ENCODE results near the gene SGMS2.
"Not testable (repeated sequence)": the region's sequence is repeated elsewhere in the genome, so short reads cannot be mapped to it uniquely, and the experiment has no call there.

Gene SGMS2

GRCh38 chr4:107905082-107905481, 80.3 kb downstream of the SGMS2 start:
- in situ Hi-C loops (cut with MboI; ENCODE audit: low sequenced_read_pairs) = not testable (repeated sequence)

- in situ Hi-C loops (cut with MboI; ENCODE audit: low sequenced_read_pairs) = no loop called here
Measured at GRCh38 chr4:107906458-107907100, 81.8 kb downstream of the SGMS2 start.

- in situ Hi-C loops (cut with MboI; ENCODE audit: low sequenced_read_pairs) = no loop called here
Measured at GRCh38 chr4:107908377-107908776, 83.6 kb downstream of the SGMS2 start.

GRCh38 chr4:107913283-107913899, 88.7 kb downstream of the SGMS2 start:
- in situ Hi-C loops (cut with MboI; ENCODE audit: low sequenced_read_pairs) = loop anchor here (10.0 kb wide), 1 partner anchor 169 kb away; no protein-coding TSS in a partner anchor

- in situ Hi-C loops (cut with MboI; ENCODE audit: low sequenced_read_pairs) = loop anchor here (10.0 kb wide), 1 partner anchor 170 kb away; no protein-coding TSS in a partner anchor
Measured at GRCh38 chr4:107915220-107915619, 90.5 kb downstream of the SGMS2 start.

GRCh38 chr4:107916623-107917022, 91.9 kb downstream of the SGMS2 start:
- in situ Hi-C loops (cut with MboI; ENCODE audit: low sequenced_read_pairs) = loop anchor here (10.0 kb wide), 1 partner anchor 172 kb away; no protein-coding TSS in a partner anchor

GRCh38 chr4:107917500-107917899, 92.8 kb downstream of the SGMS2 start:
- in situ Hi-C loops (cut with MboI; ENCODE audit: low sequenced_read_pairs) = loop anchor here (10.0 kb wide), 1 partner anchor 173 kb away; no protein-coding TSS in a partner anchor

- in situ Hi-C loops (cut with MboI; ENCODE audit: low sequenced_read_pairs) = no loop called here
Measured at GRCh38 chr4:107922486-107923473, 98.0 kb downstream of the SGMS2 start.

- in situ Hi-C loops (cut with MboI; ENCODE audit: low sequenced_read_pairs) = not testable (repeated sequence)
Measured at GRCh38 chr4:107925713-107926112, 101.0 kb downstream of the SGMS2 start.

GRCh38 chr4:107926875-107927274, 102.1 kb downstream of the SGMS2 start:
- in situ Hi-C loops (cut with MboI; ENCODE audit: low sequenced_read_pairs) = not testable (repeated sequence)

- in situ Hi-C loops (cut with MboI; ENCODE audit: low sequenced_read_pairs) = no loop called here
Measured at GRCh38 chr4:107930821-107931774, 106.4 kb downstream of the SGMS2 start, which contains the start of gene CYP2U1. Gene CYP2U1 (plus strand): TSS chr4:107931549. CDS start chr4:107931644, 95 bp downstream.

GRCh38 chr4:107931775-107932321, 107.1 kb downstream of the SGMS2 start:
- in situ Hi-C loops (cut with MboI; ENCODE audit: low sequenced_read_pairs) = no loop called here

- in situ Hi-C loops (cut with MboI; ENCODE audit: low sequenced_read_pairs) = no loop called here
Measured at GRCh38 chr4:107935246-107935645, 110.5 kb downstream of the SGMS2 start.

- in situ Hi-C loops (cut with MboI; ENCODE audit: low sequenced_read_pairs) = no loop called here
Measured at GRCh38 chr4:107937040-107937439, 112.3 kb downstream of the SGMS2 start.

GRCh38 chr4:107939307-107939706, 114.6 kb downstream of the SGMS2 start:
- in situ Hi-C loops (cut with MboI; ENCODE audit: low sequenced_read_pairs) = no loop called here

- in situ Hi-C loops (cut with MboI; ENCODE audit: low sequenced_read_pairs) = no loop called here
Measured at GRCh38 chr4:107945809-107946208, 121.1 kb downstream of the SGMS2 start.

GRCh38 chr4:107950746-107951540, 126.2 kb downstream of the SGMS2 start:
- in situ Hi-C loops (cut with MboI; ENCODE audit: low sequenced_read_pairs) = no loop called here

- in situ Hi-C loops (cut with MboI; ENCODE audit: low sequenced_read_pairs) = no loop called here
Measured at GRCh38 chr4:107951551-107951950, 126.8 kb downstream of the SGMS2 start.

- in situ Hi-C loops (cut with MboI; ENCODE audit: low sequenced_read_pairs) = no loop called here
Measured at GRCh38 chr4:107956011-107956410, 131.3 kb downstream of the SGMS2 start.

All from HL-60/S4 (cell line).